Astrocyte (in vitro differentiated cells and primary cell): Measurements from ENCODE around the gene HSPA1A. TPM values are rescaled to one million over a fixed set of nuclear protein-coding genes. Genes with fewer than 3 reads are reported as not detected.

Experiments used
- DNase-seq: peaks from one replicate; pipeline ENCODE4 v3.0.0-alpha.2; 2010; ENCODE audit warnings: low read depth
- FAIRE-seq: peaks from 2 replicates; lab custom pipeline; 2011; peaks lifted over from hg19 to GRCh38; lab: Jason Lieb, UNC
- H2AFZ ChIP-seq: 2 replicates; pipeline ENCODE4 v1.6.0; 2012; ENCODE audit warnings: low read depth, low read length, inconsistent platforms
- H3K27ac ChIP-seq: 2 replicates; pipeline ENCODE4 v1.5.1; 2011; ENCODE audit warnings: low read depth, low read length, inconsistent platforms
- H3K27me3 ChIP-seq: 2 replicates; pipeline ENCODE4 v1.6.0; 2011; ENCODE audit warnings: low read length, inconsistent platforms; ENCODE audit not compliant: insufficient read depth
- H3K36me3 ChIP-seq: 2 replicates; pipeline ENCODE4 v1.5.1; 2011; ENCODE audit warnings: low read length, inconsistent platforms; ENCODE audit not compliant: insufficient read depth
- H3K4me1 ChIP-seq: 2 replicates; pipeline ENCODE4 v1.5.1; 2011; ENCODE audit warnings: low read length, inconsistent platforms; ENCODE audit not compliant: insufficient read depth
- H3K4me2 ChIP-seq: 2 replicates; pipeline ENCODE4 v1.6.0; 2012; ENCODE audit warnings: low read length, inconsistent platforms
- H3K4me3 ChIP-seq: 2 replicates; pipeline ENCODE4 v1.5.1; 2011; ENCODE audit warnings: low read depth, mild to moderate bottlenecking, low read length, inconsistent platforms; ENCODE audit not compliant: insufficient read depth
- H3K79me2 ChIP-seq: 2 replicates; pipeline ENCODE4 v1.6.0; 2012; ENCODE audit warnings: mild to moderate bottlenecking, low read length, inconsistent platforms; ENCODE audit not compliant: insufficient read depth
- H3K9ac ChIP-seq: 2 replicates; pipeline ENCODE4 v1.6.0; 2012; ENCODE audit warnings: mild to moderate bottlenecking, low read length, inconsistent platforms
- H3K9me3 ChIP-seq: 2 replicates; pipeline ENCODE4 v1.5.1; 2012; ENCODE audit warnings: low read depth, mild to moderate bottlenecking, low read length, inconsistent platforms; ENCODE audit not compliant: insufficient read depth
- H4K20me1 ChIP-seq: 2 replicates; pipeline ENCODE4 v1.6.0; 2012; ENCODE audit warnings: low read length, inconsistent platforms; ENCODE audit not compliant: insufficient read depth
- H3K27ac Mint-ChIP-seq: one replicate; pipeline ENCODE4 v1.8.0; 2021; ENCODE audit warnings: mild to moderate bottlenecking, mixed read lengths; ENCODE audit not compliant: unreplicated experiment
- H3K27me3 Mint-ChIP-seq: one replicate; pipeline ENCODE4 v1.8.0; 2021; ENCODE audit warnings: low read depth, mixed read lengths; ENCODE audit not compliant: unreplicated experiment
- H3K36me3 Mint-ChIP-seq: one replicate; pipeline ENCODE4 v1.8.0; 2021; ENCODE audit warnings: low read depth, mixed read lengths; ENCODE audit not compliant: unreplicated experiment
- H3K4me1 Mint-ChIP-seq: one replicate; pipeline ENCODE4 v1.8.0; 2021; ENCODE audit warnings: low read depth, mixed read lengths; ENCODE audit not compliant: unreplicated experiment
- H3K4me3 Mint-ChIP-seq: one replicate; pipeline ENCODE4 v1.8.0; 2021; ENCODE audit warnings: mild to moderate bottlenecking, moderate library complexity, mixed read lengths; ENCODE audit not compliant: unreplicated experiment
- H3K9me3 Mint-ChIP-seq: one replicate; pipeline ENCODE4 v1.8.0; 2021; ENCODE audit warnings: mild to moderate bottlenecking, mixed read lengths; ENCODE audit not compliant: unreplicated experiment
- CTCF ChIP-seq: IDR thresholded peaks from 2 replicates; pipeline ENCODE4 v1.5.1; 2011; ENCODE audit warnings: low read depth, mild to moderate bottlenecking, inconsistent platforms, low read length, moderate library complexity; ENCODE audit not compliant: insufficient read depth
- EZH2 ChIP-seq: IDR thresholded peaks from 2 replicates; pipeline ENCODE4 v1.6.1; 2012; ENCODE audit warnings: mild to moderate bottlenecking, low read length, inconsistent platforms; ENCODE audit not compliant: insufficient read depth
- total RNA-seq: library from RNA; stranded (reverse); gene quantifications from 2 replicates; pipeline ENCODE4 v1.2.1, GENCODE V29; 2021

The HSPA1A gene
- total RNA-seq, 1 donor from 2014 or later = 52.7 TPM

- Histone ChIP-seq H3K79me2 (no peaks in the 10 kb centered on the region), H3K9ac (no peak overlapping the region), H3K9me3 (no peaks in the 10 kb centered on the region), H3K27ac (no peak overlapping the region), H3K4me2 (no peak overlapping the region), H3K27me3 (no peaks in the 10 kb centered on the region), H2AFZ (no peak overlapping the region), H3K4me3 (no peak overlapping the region), H3K4me1 (peaks cover 8% of the 10 kb centered on the region), H4K20me1 (no peaks in the 10 kb centered on the region), H3K36me3 (no peaks in the 10 kb centered on the region)
- H3K36me3 Mint-ChIP-seq = peaks cover 2% of the 10 kb centered on the region
- no peak for DNase-seq
- no peak for FAIRE-seq
- H3K27ac Mint-ChIP-seq = no peak overlapping the region
- no peak overlapping the region for H3K4me3 Mint-ChIP-seq
- no peaks in the 10 kb centered on the region for H3K9me3 Mint-ChIP-seq
- H3K27me3 Mint-ChIP-seq = no peaks in the 10 kb centered on the region
- TF ChIP-seq CTCF = no peak
- no peak for TF ChIP-seq EZH2
- H3K4me1 Mint-ChIP-seq = no peaks in the 10 kb centered on the region
These were observed 44.5 kb upstream of the HSPA1A start for GRCh38 chr6:31770860-31771259.

GRCh38 chr6:31771992-31772358 is 43.4 kb upstream of the HSPA1A start:
- no peaks in the 10 kb centered on the region for H3K36me3 ChIP-seq
- Mint-ChIP-seq H3K27me3 (no peaks in the 10 kb centered on the region), H3K9me3 (no peaks in the 10 kb centered on the region), H3K4me1 (peaks cover 2% of the 10 kb centered on the region), H3K36me3 (peaks cover 2% of the 10 kb centered on the region), H3K4me3 (no peak overlapping the region), H3K27ac (no peak overlapping the region)
- H3K4me1 ChIP-seq = peaks cover 7% of the 10 kb centered on the region
- H3K27ac ChIP-seq = no peak overlapping the region
- no peaks in the 10 kb centered on the region for H3K27me3 ChIP-seq
- no peaks in the 10 kb centered on the region for H3K9me3 ChIP-seq
- TF ChIP-seq CTCF (no peak), EZH2 (no peak)
- H3K4me2 ChIP-seq = no peak overlapping the region
- FAIRE-seq (no peak), DNase-seq (peak; percentile 49)
- no peak overlapping the region for H3K9ac ChIP-seq
- no peak overlapping the region for H3K4me3 ChIP-seq
- H2AFZ ChIP-seq = no peak overlapping the region
- no peaks in the 10 kb centered on the region for H3K79me2 ChIP-seq
- H4K20me1 ChIP-seq = no peaks in the 10 kb centered on the region

- peaks cover 6% of the 10 kb centered on the region for H3K4me1 Mint-ChIP-seq
- no peaks in the 10 kb centered on the region for H3K9me3 Mint-ChIP-seq
- TF ChIP-seq CTCF (no peak), EZH2 (no peak)
- H3K27me3 ChIP-seq = no peaks in the 10 kb centered on the region
- H3K9ac ChIP-seq = no peak overlapping the region
- H3K4me3 Mint-ChIP-seq = no peak overlapping the region
- H3K4me1 ChIP-seq = peaks cover 16% of the 10 kb centered on the region
- no peaks in the 10 kb centered on the region for H3K27me3 Mint-ChIP-seq
- H3K4me2 ChIP-seq = no peak overlapping the region
- peaks cover 4% of the 10 kb centered on the region for H4K20me1 ChIP-seq
- no peak overlapping the region for H3K27ac ChIP-seq
- no peak overlapping the region for H3K27ac Mint-ChIP-seq
- no peak for DNase-seq
- H3K79me2 ChIP-seq = no peaks in the 10 kb centered on the region
- peaks cover 9% of the 10 kb centered on the region for H3K36me3 Mint-ChIP-seq
- no peaks in the 10 kb centered on the region for H3K36me3 ChIP-seq
- H2AFZ ChIP-seq = no peak overlapping the region
- no peak overlapping the region for H3K4me3 ChIP-seq
- H3K9me3 ChIP-seq = no peaks in the 10 kb centered on the region
- FAIRE-seq = no peak
These were observed 40.2 kb upstream of the HSPA1A start for GRCh38 chr6:31775184-31775583.
